IMR-90 (cell line): ENCODE results near the gene ARAP2. TPM values are rescaled to one million over a fixed set of nuclear protein-coding genes. Genes with fewer than 3 reads are reported as not detected.

Source experiments
- ATAC-seq: fragments of 200-7000 bp; cut with Tn5 transposase; 2 replicates; pipeline ENCODE4 v1.9.1; 2020; ENCODE audit warnings: low read depth, mild to moderate bottlenecking, moderate library complexity
- BruUV-seq: library from RNA; stranded (reverse); fragments of 400-500 nt; replicated peaks from 2 replicates; lab custom pipeline; 2021; lab: Mats Ljungman, UMichigan
- CTCF ChIA-PET: fragments of 300-600 bp; formaldehyde crosslinking; extraction: SDS; loops from one replicate; lab custom pipeline; 2021; ENCODE audit warnings: antibody characterized with exemption; lab: Yijun Ruan, JAX
- POLR2A ChIA-PET: fragments of 300-600 bp; sonication (Branson Sonifier 250); formaldehyde crosslinking; loops from one replicate; lab custom pipeline; 2022; ENCODE audit warnings: antibody characterized with exemption; ENCODE audit not compliant: unreplicated experiment; lab: Charles Lee
- DNase-seq: peaks from one replicate; pipeline ENCODE4 v3.0.0; 2013
- H2AFZ ChIP-seq: replicated peaks from 2 replicates; pipeline ENCODE3; 2013; ENCODE audit warnings: low read length, mild to moderate bottlenecking; ENCODE audit not compliant: poor library complexity
- H2AK5ac ChIP-seq: 2 replicates; pipeline ENCODE4 v1.6.1; 2013; ENCODE audit warnings: low read depth, low read length, inconsistent platforms
- H2AK9ac ChIP-seq: replicated peaks from 2 replicates; pipeline ENCODE3; 2013; ENCODE audit warnings: mild to moderate bottlenecking, low read depth, low read length, moderate library complexity; ENCODE audit not compliant: poor library complexity
- H2BK120ac ChIP-seq: 2 replicates; pipeline ENCODE4 v1.6.1; 2013; ENCODE audit warnings: low read depth, low read length, inconsistent platforms
- H2BK15ac ChIP-seq: 3 replicates; pipeline ENCODE4 v1.6.1; 2013; ENCODE audit warnings: low read depth, low read length, inconsistent platforms
- H2BK20ac ChIP-seq: 2 replicates; pipeline ENCODE4 v1.6.1; 2013; ENCODE audit warnings: low read depth, mild to moderate bottlenecking, inconsistent platforms, low read length, moderate library complexity
- H2BK5ac ChIP-seq: 2 replicates; pipeline ENCODE4 v1.6.1; 2013; ENCODE audit warnings: mild to moderate bottlenecking, low read depth, low read length, inconsistent platforms; ENCODE audit not compliant: poor library complexity, severe bottlenecking
- H3K14ac ChIP-seq: replicated peaks from 2 replicates; pipeline ENCODE4 v1.6.1; 2013; ENCODE audit warnings: low read depth, low read length, inconsistent platforms
- H3K18ac ChIP-seq: 2 replicates; pipeline ENCODE4 v1.6.1; 2013; ENCODE audit warnings: low read depth, low read length, control low read depth
- H3K23ac ChIP-seq: 2 replicates; pipeline ENCODE4 v1.6.1; 2013; ENCODE audit warnings: low read depth, low read length, inconsistent platforms
- H3K27ac ChIP-seq: 2 replicates; pipeline ENCODE4 v1.5.1; 2013; ENCODE audit warnings: mild to moderate bottlenecking, control low read depth, low read length; ENCODE audit not compliant: insufficient read depth
- H3K27me3 ChIP-seq: 2 replicates; pipeline ENCODE4 v1.6.1; 2013; ENCODE audit warnings: low read length; ENCODE audit not compliant: control insufficient read depth, insufficient read depth
- H3K36me3 ChIP-seq: 2 replicates; pipeline ENCODE4 v1.6.1; 2013; ENCODE audit warnings: low read length, mixed read lengths; ENCODE audit not compliant: control insufficient read depth, insufficient read depth
- H3K4ac ChIP-seq: 2 replicates; pipeline ENCODE4 v1.6.1; 2013; ENCODE audit warnings: low read depth, low read length, inconsistent platforms
- H3K4me1 ChIP-seq: 2 replicates; pipeline ENCODE4 v1.6.1; 2013; ENCODE audit warnings: low read length, mixed read lengths; ENCODE audit not compliant: control insufficient read depth, insufficient read depth
- H3K4me2 ChIP-seq: 2 replicates; pipeline ENCODE4 v1.6.1; 2013; ENCODE audit warnings: low read depth, mild to moderate bottlenecking, control low read depth, low read length, moderate library complexity
- H3K4me3 ChIP-seq: 2 replicates; pipeline ENCODE4 v1.5.1; 2013; ENCODE audit warnings: low read depth, mild to moderate bottlenecking, control low read depth, low read length, moderate library complexity; ENCODE audit not compliant: insufficient read depth
- H3K56ac ChIP-seq: 2 replicates; pipeline ENCODE4 v1.6.1; 2013; ENCODE audit warnings: low read length, inconsistent platforms; ENCODE audit not compliant: insufficient read depth; ENCODE audit errors: extremely low read depth
- H3K79me1 ChIP-seq, 2 experiments: 2 replicates each; pipeline ENCODE4 v1.6.1; 2013; ENCODE audit warnings: low read length in 2 of 2, inconsistent platforms in 1 of 2, low read depth in 1 of 2
- H3K9ac ChIP-seq: 2 replicates; pipeline ENCODE4 v1.6.1; 2013; ENCODE audit warnings: low read depth, low read length, control low read depth
- H3K9me1 ChIP-seq: 2 replicates; pipeline ENCODE4 v1.6.1; 2013; ENCODE audit warnings: low read length, inconsistent platforms; ENCODE audit not compliant: insufficient read depth
- H3K9me3 ChIP-seq: 2 replicates; pipeline ENCODE4 v1.6.1; 2013; ENCODE audit warnings: low read length; ENCODE audit not compliant: control insufficient read depth, insufficient read depth
- H4K20me1 ChIP-seq: 2 replicates; pipeline ENCODE4 v1.6.1; 2013; ENCODE audit warnings: low read length, inconsistent platforms; ENCODE audit not compliant: insufficient read depth
- H4K5ac ChIP-seq: 2 replicates; pipeline ENCODE4 v1.6.1; 2013; ENCODE audit warnings: mild to moderate bottlenecking, low read depth, low read length, control low read depth
- H4K8ac ChIP-seq, 2 experiments: 2 replicates each; pipeline ENCODE4 v1.6.1; 2013; ENCODE audit warnings: low read depth in 2 of 2, low read length in 2 of 2, control low read depth in 1 of 2, inconsistent platforms in 1 of 2
- H4K91ac ChIP-seq: 2 replicates; pipeline ENCODE4 v1.6.1; 2013; ENCODE audit warnings: low read depth, low read length, inconsistent platforms; ENCODE audit not compliant: insufficient read depth
- BHLHE40 ChIP-seq: fragments of 150-350 bp; IDR thresholded peaks from 2 replicates; pipeline ENCODE4 v1.6.1; 2016; ENCODE audit warnings: mild to moderate bottlenecking, low read depth, low read length
- CEBPB ChIP-seq: IDR thresholded peaks from 2 replicates; pipeline ENCODE4 v1.6.1; 2012; ENCODE audit warnings: low read depth, low read length, improper control_type of control experiment
- CHD1 ChIP-seq: IDR thresholded peaks from 2 replicates; pipeline ENCODE4 v1.6.1; 2012; ENCODE audit warnings: low read depth, low read length, improper control_type of control experiment
- CTCF ChIP-seq: conservative IDR thresholded peaks from 2 replicates; pipeline ENCODE4 v1.5.1; 2012; ENCODE audit warnings: mild to moderate bottlenecking, low read depth, low read length, improper control_type of control experiment
- ELK1 ChIP-seq: fragments of 150-350 bp; IDR thresholded peaks from 2 replicates; pipeline ENCODE4 v1.6.1; 2016; ENCODE audit warnings: low read depth, mild to moderate bottlenecking, low read length, moderate library complexity, borderline replicate concordance
- FOS ChIP-seq: fragments of 150-350 bp; IDR thresholded peaks from 2 replicates; pipeline ENCODE4 v1.6.1; 2016; ENCODE audit warnings: low read depth, low read length
- MAFK ChIP-seq: IDR thresholded peaks from 2 replicates; pipeline ENCODE4 v1.6.1; 2012; ENCODE audit warnings: low read depth, low read length, improper control_type of control experiment
- MAZ ChIP-seq: IDR thresholded peaks from 2 replicates; pipeline ENCODE4 v1.6.1; 2012; ENCODE audit warnings: low read depth, mild to moderate bottlenecking, low read length, improper control_type of control experiment, moderate library complexity, borderline replicate concordance
- MXI1 ChIP-seq: IDR thresholded peaks from 2 replicates; pipeline ENCODE4 v1.6.1; 2012; ENCODE audit warnings: low read depth, mild to moderate bottlenecking, low read length, moderate library complexity, borderline replicate concordance
- NFE2L2 ChIP-seq: fragments of 150-350 bp; IDR thresholded peaks from 2 replicates; pipeline ENCODE4 v1.6.1; 2016; ENCODE audit warnings: low read depth, mild to moderate bottlenecking, low read length
- POLR2A ChIP-seq: IDR thresholded peaks from 2 replicates; pipeline ENCODE4 v1.6.1; 2012; ENCODE audit warnings: mild to moderate bottlenecking, low read depth, low read length
- RAD21 ChIP-seq: IDR thresholded peaks from 2 replicates; pipeline ENCODE4 v1.6.1; 2012; ENCODE audit warnings: low read length, improper control_type of control experiment
- RCOR1 ChIP-seq: IDR thresholded peaks from 2 replicates; pipeline ENCODE4 v1.6.1; 2012; ENCODE audit warnings: mild to moderate bottlenecking, low read length, improper control_type of control experiment; ENCODE audit not compliant: insufficient replicate concordance
- RFX5 ChIP-seq: IDR thresholded peaks from 2 replicates; pipeline ENCODE4 v1.8.0; 2012; ENCODE audit warnings: low read depth, mild to moderate bottlenecking, low read length, moderate library complexity
- SMC3 ChIP-seq: fragments of 150-350 bp; IDR thresholded peaks from 2 replicates; pipeline ENCODE4 v1.6.1; 2016; ENCODE audit warnings: low read depth, mild to moderate bottlenecking, antibody characterized with exemption, low read length, moderate library complexity
- USF2 ChIP-seq: fragments of 150-350 bp; IDR thresholded peaks from 2 replicates; pipeline ENCODE4 v1.6.1; 2017; ENCODE audit warnings: mild to moderate bottlenecking, antibody characterized with exemption, low read length, low read depth
- WGBS, 2 experiments: methylation state at CpG; one replicate each; pipeline versions ENCODE4 v1.1.5 to v1.1.7; 2013; ENCODE audit warnings: missing lambda C conversion rate in 2 of 2; ENCODE audit not compliant: insufficient read length in 1 of 2; ENCODE audit errors: extremely low coverage in 2 of 2; 5-methylcytosine and 5-hydroxymethylcytosine counted together
- dilution Hi-C: fragments of 300-500 bp; cut with HindIII; formaldehyde crosslinking; loops from one replicate; pipeline ENCODE4 v1.14.3; 2018; ENCODE audit warnings: low sequenced_read_pairs; ENCODE audit not compliant: unreplicated experiment
- in situ Hi-C: fragments of 300-500 bp; cut with MboI; formaldehyde crosslinking; loops from 3 replicates; pipeline ENCODE4 v1.14.3; 2019; ENCODE audit warnings: low sequenced_read_pairs, inconsistent platforms, mixed read lengths
- intact Hi-C: fragments of 100-400 bp; cut with micrococcal nuclease; formaldehyde crosslinking; loops from 2 replicates; pipeline ENCODE4 v1.10.0; 2022
- polyA plus RNA-seq, 3 experiments: library from polyadenylated mRNA; depleted of rRNA; stranded (reverse); fragments of >200 nt; gene quantifications; 2 replicates each; pipeline ENCODE4 v1.2.3, GENCODE V29; 2012; ENCODE audit warnings: low replicate concordance in 1 of 3
- total RNA-seq: library from RNA; depleted of rRNA; stranded (reverse); fragments of >200 nt; gene quantifications from 2 replicates; pipeline ENCODE4 v1.2.3, GENCODE V29; 2012

Gene ARAP2
- total and polyA plus RNA-seq, 2 of the 4 experiments (the other 2 are of a cell fraction): 0.32 to 1.8 TPM

- Histone ChIP-seq H3K27ac (no peak overlapping the region), H3K4ac (no peak overlapping the region), H3K4me3 (no peak overlapping the region), H3K14ac (no peak overlapping the region), H4K91ac (no peak overlapping the region), H2BK20ac (no peak overlapping the region), H3K9me3 (no peaks in the 10 kb centered on the region), H3K27me3 (no peaks in the 10 kb centered on the region), H3K4me1 (no peaks in the 10 kb centered on the region), H2AK9ac (no peak overlapping the region), H3K56ac (no peak overlapping the region), H2BK5ac (no peak overlapping the region), H3K23ac (no peak overlapping the region), H2AK5ac (no peak overlapping the region), H4K20me1 (no peaks in the 10 kb centered on the region), H2AFZ (no peak overlapping the region), H3K9me1 (no peaks in the 10 kb centered on the region), H4K8ac (no peak overlapping the region), H2BK120ac (no peak overlapping the region), H3K36me3 (no peaks in the 10 kb centered on the region), H3K18ac (no peak overlapping the region), H3K4me2 (no peak overlapping the region), H3K9ac (no peak overlapping the region), H4K5ac (no peak overlapping the region), H3K79me1 (no peaks in the 10 kb centered on the region), H2BK15ac (no peak overlapping the region)
- no peak for DNase-seq
- BruUV-seq: no TSS peak
- TF ChIP-seq SMC3: no peak
- no peak for TF ChIP-seq RAD21
- no peak for TF ChIP-seq ELK1
- no peak for TF ChIP-seq RFX5
- TF ChIP-seq NFE2L2: no peak
- TF ChIP-seq MAFK: no peak
- no peak for TF ChIP-seq CEBPB
- TF ChIP-seq MAZ: no peak
- no peak for TF ChIP-seq CHD1
- no peak for TF ChIP-seq POLR2A
- no peak for TF ChIP-seq FOS
- no peak for TF ChIP-seq CTCF
- TF ChIP-seq RCOR1: no peak
- TF ChIP-seq BHLHE40: no peak
- no peak for TF ChIP-seq MXI1
- TF ChIP-seq USF2: no peak
- in situ Hi-C loops: no loop called here
- intact Hi-C loops: no loop called here
- CTCF ChIA-PET: no interaction called here
- WGBS, 2 experiments: no CpG with 5 or more reads among the region's 2 CpGs
- POLR2A ChIA-PET: no interaction called here
- dilution Hi-C loops: no loop called here
- no peak for ATAC-seq
Measured at GRCh38 chr4:36172656-36173055, 71.7 kb downstream of the ARAP2 start.
